ENCODE results near the gene TMEM132A. TPM values are rescaled to one million over a fixed set of nuclear protein-coding genes. Genes with fewer than 3 reads are reported as not detected.

The TMEM132A gene
- total RNA-seq, 1 experiment from 2014 or later = 114 TPM

GRCh38 chr11:60913793-60914632 is 10.2 kb upstream of the TMEM132A start, which contains the start of gene TMEM109 (continued):
- TF ChIP-seq PREB (CRISPR knock-in tag; IDR thresholded peaks at IDR 0.05; ENCODE audit: borderline replicate concordance) (no peak), CTCF (IDR thresholded peaks at IDR 0.05) (no peak), EMX1 (CRISPR knock-in tag; IDR thresholded peaks at IDR 0.05) (no peak), ZNF281 (CRISPR knock-in tag; IDR thresholded peaks at IDR 0.05) (peak; percentile 42; the same call in 1 of the 2 replicates), MAX (CRISPR knock-in tag; IDR thresholded peaks at IDR 0.05) (peak; percentile 97), SMAD4 (CRISPR knock-in tag; IDR thresholded peaks at IDR 0.05) (0 out of 2 replicates have a peak, but pooled peaks have one; percentile 53), AFF4 (CRISPR knock-in tag; IDR thresholded peaks at IDR 0.05; ENCODE audit: borderline replicate concordance) (no peak), FOXJ3 (CRISPR knock-in tag; IDR thresholded peaks at IDR 0.05; ENCODE audit: borderline replicate concordance) (no peak), ZNF317 (CRISPR knock-in tag; IDR thresholded peaks at IDR 0.05; ENCODE audit: borderline replicate concordance, low read depth) (no peak), E2F5 (CRISPR knock-in tag; IDR thresholded peaks at IDR 0.05) (peak; percentile 94), TEAD1 (CRISPR knock-in tag; IDR thresholded peaks at IDR 0.05) (peak; percentile 87), SP1 (CRISPR knock-in tag; conservative IDR thresholded peaks at IDR 0.05) (peak; percentile 70), MYBL2 (CRISPR knock-in tag; IDR thresholded peaks at IDR 0.05) (peak; percentile 88), HMGXB4 (CRISPR knock-in tag; IDR thresholded peaks at IDR 0.05) (no peak), HMGA2 (CRISPR knock-in tag; IDR thresholded peaks at IDR 0.05) (no peak), USF1 (CRISPR knock-in tag; IDR thresholded peaks at IDR 0.05) (peak; percentile 76; the same call in 1 of the 2 replicates), KAT7 (CRISPR knock-in tag; IDR thresholded peaks at IDR 0.05; ENCODE audit: borderline replicate concordance) (no peak), ATF2 (CRISPR knock-in tag; IDR thresholded peaks at IDR 0.05; ENCODE audit: borderline replicate concordance, low read depth) (peak; percentile 55; the same call in 1 of the 2 replicates), NR1H2 (CRISPR knock-in tag; IDR thresholded peaks at IDR 0.05) (no peak), CREB1 (CRISPR knock-in tag; IDR thresholded peaks at IDR 0.05) (peak; percentile 67; the same call in 1 of the 2 replicates), ESRRA (CRISPR knock-in tag; IDR thresholded peaks at IDR 0.05; ENCODE audit: borderline replicate concordance) (no peak), GRHL2 (CRISPR knock-in tag; IDR thresholded peaks at IDR 0.05; ENCODE audit: insufficient replicate concordance, severe bottlenecking) (no peak)
